ENCODE data around the gene NHERF1.

NHERF1 gene

DNA sequence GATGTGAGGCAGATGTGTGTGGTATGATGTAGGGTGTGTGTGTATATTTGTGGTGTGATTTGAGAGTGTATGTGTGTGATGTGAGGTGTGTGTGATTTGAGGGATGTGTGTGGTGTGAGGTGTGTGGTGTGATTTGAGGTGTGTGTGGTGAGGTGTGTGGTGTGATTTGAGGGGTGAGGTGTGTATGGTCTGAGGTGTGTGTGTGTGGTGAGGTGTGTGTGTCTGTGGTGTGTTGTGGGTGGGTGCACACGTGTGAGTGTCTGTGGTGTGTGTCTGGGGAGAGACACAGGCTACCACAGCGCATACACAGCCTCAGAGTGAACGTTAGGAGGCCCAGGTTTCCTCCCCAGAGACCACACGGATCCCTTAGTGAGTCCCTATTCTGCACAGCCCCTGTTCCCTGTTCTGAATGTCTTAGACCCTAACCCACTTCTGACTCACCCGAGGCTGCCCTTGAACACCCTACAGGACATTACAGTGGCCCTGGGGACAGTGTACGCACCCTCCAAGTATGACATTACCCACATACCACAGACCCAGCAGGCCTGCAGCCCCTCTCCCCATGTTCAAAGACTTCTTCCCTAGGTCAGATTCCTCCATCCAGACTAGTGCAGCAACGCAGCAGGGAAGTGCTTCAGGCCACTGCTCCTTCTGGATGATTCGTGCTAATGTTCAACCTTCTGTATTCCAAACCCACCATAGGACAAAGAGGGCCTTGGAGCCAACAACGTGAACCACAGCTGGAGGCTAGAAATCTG is 14.9 kb upstream of the NHERF1 start:
- no peak for DNase-seq

GRCh38 chr17:74734256-74734655 is 14.2 kb upstream of the NHERF1 start:
- DNase-seq: no peak

DNA sequence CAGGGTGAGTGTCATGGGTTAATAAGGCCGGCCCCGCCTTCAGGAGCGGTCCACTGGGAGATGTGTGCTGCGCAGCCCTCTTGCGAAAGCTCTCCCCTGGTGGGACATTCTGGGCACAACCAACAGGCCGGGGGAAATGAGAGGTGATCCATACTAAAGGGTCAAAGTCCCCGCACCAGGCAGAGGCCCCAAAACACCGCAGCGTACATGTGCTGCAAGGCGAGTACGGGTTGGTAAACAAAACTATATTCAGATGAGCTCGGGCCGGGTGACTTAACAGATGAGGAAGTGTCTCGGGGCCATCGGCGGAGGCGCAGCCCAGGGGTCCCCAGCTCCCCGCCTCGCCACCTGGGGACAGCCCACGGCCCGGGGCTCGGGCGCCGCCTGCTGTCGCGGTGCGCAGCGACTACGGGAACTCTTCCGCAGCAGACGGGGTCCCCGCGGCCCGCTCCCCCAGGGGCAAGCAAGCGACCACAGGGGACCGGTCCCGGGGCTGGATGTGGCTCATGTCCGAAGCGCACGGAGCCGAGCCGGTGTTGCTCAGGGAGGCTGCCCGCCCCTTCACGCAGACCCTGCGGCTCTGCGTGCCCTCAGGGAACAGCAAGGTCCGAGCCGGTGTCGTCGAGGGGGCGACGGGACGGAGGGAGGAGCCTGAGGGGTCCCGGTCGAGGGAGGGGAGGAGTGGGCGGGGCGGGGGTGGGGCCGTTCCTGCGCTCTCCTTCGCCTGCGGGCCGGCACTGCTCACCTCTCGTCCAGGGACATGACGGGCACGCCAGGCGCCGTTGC is 11.7 kb upstream of the NHERF1 start, which contains the start of gene RAB37:
RAB37 (plus strand) TSS at position 744 of the 786 bp plus-strand sequence; CDS start at position 761, 17 bp downstream.
- DNase-seq: no peak

DNA sequence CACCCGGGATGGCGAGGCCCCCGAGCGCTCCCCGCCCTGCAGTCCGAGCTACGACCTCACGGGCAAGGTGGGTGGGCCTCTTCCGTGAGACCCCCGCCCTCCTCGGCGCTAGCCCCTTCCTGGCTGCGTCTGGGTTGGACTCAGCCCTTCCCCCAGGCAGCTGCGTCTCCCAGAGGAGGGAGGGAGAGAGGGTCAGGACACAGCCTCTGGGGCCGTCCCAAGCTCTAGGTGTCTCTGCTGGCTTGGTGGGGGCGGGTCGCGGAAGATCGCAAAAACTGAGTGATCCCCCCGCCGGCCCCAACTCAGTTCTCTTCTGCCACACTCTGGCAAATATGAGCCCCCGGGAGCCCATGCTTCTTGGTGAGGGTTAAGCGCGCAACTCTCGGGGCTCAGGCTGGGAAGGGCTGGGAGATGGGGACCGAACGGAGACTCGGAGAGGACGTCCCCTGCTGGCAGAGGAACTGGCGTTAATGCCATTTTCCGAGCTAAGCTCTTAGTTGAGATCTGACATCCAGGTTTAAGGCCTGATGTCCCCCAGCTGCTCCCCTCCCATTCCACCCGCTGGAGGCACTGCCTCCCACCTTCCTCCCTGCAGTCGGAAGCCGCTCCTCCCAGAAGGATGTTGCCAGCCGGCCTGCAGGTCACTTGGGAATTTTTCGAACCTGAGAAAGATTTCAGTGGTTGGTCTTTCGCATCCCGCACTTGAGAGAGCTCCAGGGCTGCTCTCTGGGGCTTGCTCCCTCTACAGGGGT is 11.0 kb upstream of the NHERF1 start:
- peak; percentile 27 for DNase-seq

- no peak for DNase-seq
Observed at GRCh38 chr17:74738051-74738996, 10.1 kb upstream of the NHERF1 start.

- DNase-seq: no peak
Observed at GRCh38 chr17:74739227-74739831, 9.1 kb upstream of the NHERF1 start.

DNA sequence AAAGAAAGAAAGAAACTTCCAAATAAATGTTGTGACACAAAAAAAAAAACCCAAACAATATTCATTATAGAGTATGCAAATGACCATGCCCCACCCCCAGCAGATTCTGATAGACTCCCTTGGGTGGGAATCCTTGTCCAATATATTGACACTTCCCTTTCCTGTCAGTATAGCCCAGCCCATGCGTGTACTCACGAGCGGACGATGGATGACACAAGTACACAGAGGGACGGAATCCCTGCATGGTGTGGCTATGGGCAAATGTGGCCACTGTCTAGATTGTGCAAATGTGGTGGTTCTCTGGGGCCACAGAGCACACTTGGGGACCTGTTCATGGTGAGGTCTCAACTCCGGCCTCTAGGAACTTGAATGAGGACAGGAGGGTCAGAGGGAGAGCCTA is 8.3 kb upstream of the NHERF1 start:
- no peak for DNase-seq

DNA sequence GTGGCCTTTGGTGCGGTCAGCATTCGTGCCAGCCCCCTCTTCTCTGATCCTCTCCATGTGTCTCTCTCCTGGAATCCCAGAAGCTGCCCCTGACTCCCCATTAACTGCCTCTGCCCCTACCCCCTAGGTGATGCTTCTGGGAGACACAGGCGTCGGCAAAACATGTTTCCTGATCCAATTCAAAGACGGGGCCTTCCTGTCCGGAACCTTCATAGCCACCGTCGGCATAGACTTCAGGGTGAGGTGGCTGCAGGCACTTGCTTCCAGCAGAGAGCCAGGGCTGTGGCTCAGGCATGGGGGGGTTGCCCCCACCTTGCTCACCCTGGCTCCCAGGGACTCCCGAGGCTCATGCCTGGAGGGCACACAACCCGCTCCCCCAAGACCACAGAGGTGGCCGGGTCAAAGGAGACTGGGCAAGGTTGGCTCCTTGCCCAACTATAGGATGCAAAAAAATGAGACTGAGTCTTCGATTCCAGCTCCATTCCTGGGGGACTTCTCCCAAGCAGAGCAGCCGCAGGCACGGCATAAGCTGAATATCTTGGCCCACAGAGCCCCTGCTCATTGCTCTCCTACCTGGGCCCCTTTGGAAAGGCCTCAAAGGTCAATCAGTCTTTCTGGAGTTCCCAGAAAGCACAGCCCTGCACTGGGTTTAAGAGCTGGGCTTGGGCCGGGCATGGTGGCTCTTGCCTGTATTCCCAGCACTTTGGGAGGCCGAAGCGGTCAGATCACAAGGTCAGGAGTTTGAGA is 7.6 kb upstream of the NHERF1 start:
- DNase-seq: no peak

DNA sequence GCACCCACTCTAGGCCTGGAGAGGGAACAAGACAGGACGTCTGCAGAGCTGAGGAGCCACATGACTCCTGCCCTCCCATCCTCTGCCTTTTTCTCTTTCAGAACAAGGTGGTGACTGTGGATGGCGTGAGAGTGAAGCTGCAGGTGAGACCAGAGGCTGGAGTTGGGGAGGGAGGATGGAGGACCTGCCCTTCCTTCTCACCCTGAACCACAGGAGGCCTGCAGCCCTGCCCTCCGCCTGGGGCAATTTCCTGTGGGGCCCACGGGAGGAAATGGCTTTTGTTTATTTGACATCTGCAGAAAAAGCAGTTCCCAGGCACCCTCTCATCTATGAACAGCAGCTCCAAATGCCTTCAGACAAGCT is 6.3 kb upstream of the NHERF1 start:
- DNase-seq: no peak

GRCh38 chr17:74742978-74743545 is 5.4 kb upstream of the NHERF1 start:
- no peak for DNase-seq

GRCh38 chr17:74743755-74744154 is 4.7 kb upstream of the NHERF1 start:
- DNase-seq: no peak

GRCh38 chr17:74744349-74744713 is 4.1 kb upstream of the NHERF1 start:
- no peak for DNase-seq

DNA sequence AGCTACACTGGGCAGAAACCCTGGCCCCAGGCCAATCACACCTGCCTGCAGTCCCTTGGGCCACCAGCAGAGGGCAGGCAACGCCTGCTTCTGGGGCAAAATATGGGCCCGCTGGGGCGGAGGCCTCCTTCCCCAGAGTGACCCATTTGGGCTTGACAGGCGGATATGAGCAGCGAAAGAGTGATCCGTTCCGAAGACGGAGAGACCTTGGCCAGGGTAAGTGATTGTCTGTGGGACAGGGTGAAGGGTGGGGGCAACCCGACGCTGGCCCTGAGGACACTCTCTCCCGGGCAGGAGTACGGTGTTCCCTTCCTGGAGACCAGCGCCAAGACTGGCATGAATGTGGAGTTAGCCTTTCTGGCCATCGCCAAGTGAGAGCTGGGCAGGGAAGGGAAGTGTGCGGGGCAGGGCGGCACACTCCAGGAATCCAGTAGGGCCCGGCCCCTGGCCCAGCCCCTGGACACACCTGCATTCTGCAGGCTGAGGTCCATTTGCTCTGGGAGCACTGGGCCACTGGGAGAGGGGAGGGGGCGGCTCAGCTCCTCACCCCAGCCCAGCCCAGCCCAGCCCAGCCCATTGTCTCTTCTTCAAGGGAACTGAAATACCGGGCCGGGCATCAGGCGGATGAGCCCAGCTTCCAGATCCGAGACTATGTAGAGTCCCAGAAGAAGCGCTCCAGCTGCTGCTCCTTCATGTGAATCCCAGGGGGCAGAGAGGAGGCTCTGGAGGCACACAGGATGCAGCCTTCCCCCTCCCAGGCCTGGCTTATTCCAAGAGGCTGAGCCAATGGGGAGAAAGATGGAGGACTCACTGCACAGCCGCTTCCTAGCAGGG is 3.5 kb upstream of the NHERF1 start:
- DNase-seq: peak; percentile 1

GRCh38 chr17:74745548-74746177 is 2.8 kb upstream of the NHERF1 start:
- no peak for DNase-seq

GRCh38 chr17:74746376-74746775 is 2.1 kb upstream of the NHERF1 start:
- no peak for DNase-seq

GRCh38 chr17:74746922-74747321 is 1.5 kb upstream of the NHERF1 start:
- DNase-seq: no peak

DNA sequence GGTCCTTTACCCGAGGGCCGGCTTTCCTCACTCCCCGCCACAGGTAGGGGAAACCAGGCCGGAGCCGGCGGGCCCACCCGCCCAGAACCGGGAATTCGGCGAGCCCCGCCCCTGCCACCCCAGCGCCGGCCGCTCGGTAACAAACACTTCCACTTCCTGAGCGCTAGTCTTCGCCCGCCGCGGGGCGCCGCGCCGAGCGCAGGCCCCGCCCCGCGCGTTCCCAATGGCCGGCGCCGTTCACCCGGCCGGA is 224 bp upstream of the NHERF1 start:
- DNase-seq: no peak

GRCh38 chr17:74749279-74750038 is 1.0 kb downstream of the NHERF1 start:
- no peak for DNase-seq

GRCh38 chr17:74750039-74750326 is 1.6 kb downstream of the NHERF1 start:
- DNase-seq: no peak
